Common myeloid progenitor, CD34-positive (primary cell): ENCODE measurements around the gene COP1.
"Not testable (repeated sequence)": the region's sequence is repeated elsewhere in the genome, so short reads cannot be mapped to it uniquely, and the experiment has no call there.

Experiments
- CTCF ChIA-PET: fragments of 350-600 bp; sonication (Branson Sonifier 250); formaldehyde crosslinking; loops from one replicate; lab custom pipeline; 2021; ENCODE audit warnings: antibody characterized with exemption; lab: Charles Lee
- POLR2A ChIA-PET: fragments of 350-600 bp; sonication (Branson Sonifier 250); formaldehyde crosslinking; loops from one replicate; lab custom pipeline; 2021; ENCODE audit warnings: antibody characterized with exemption; lab: Charles Lee
- DNase-seq, 3 donors: peaks; one replicate each; pipeline versions ENCODE4 v3.0.0 to v3.0.0-alpha.2; 2013
- H3K27ac ChIP-seq, 2 experiments: 1 replicate in 1 of 2; 2 replicates in 1 of 2; pipeline ENCODE4 v1.7.0; 2013; ENCODE audit warnings: inconsistent platforms in 2 of 2, low read length in 2 of 2, mild to moderate bottlenecking in 2 of 2, low read depth in 1 of 2, moderate library complexity in 1 of 2; ENCODE audit not compliant: severe bottlenecking in 2 of 2, insufficient read depth in 1 of 2, poor library complexity in 1 of 2
- H3K27me3 ChIP-seq, 5 experiments: replicated peaks in 2 of 5; 1 replicate in 3 of 5; 2 replicates in 2 of 5; pipeline versions ENCODE4 v1.6.1 to v1.7.0; 2013; ENCODE audit warnings: low read length in 4 of 5, mild to moderate bottlenecking in 2 of 5, moderate library complexity in 2 of 5, inconsistent platforms in 1 of 5; ENCODE audit not compliant: insufficient read depth in 5 of 5, control insufficient read depth in 4 of 5
- H3K36me3 ChIP-seq, 4 experiments: 1 replicate in 2 of 4; 2 replicates in 2 of 4; pipeline versions ENCODE4 v1.6.1 to v1.7.0; 2013; ENCODE audit warnings: low read length in 3 of 4, control low read depth in 1 of 4, mild to moderate bottlenecking in 1 of 4; ENCODE audit not compliant: control insufficient read depth in 4 of 4, insufficient read depth in 4 of 4
- H3K4me1 ChIP-seq, 4 experiments: 1 replicate in 3 of 4; 2 replicates in 1 of 4; pipeline versions ENCODE4 v1.6.1 to v1.7.1; 2013; ENCODE audit warnings: low read length in 3 of 4, mild to moderate bottlenecking in 3 of 4, control low read depth in 1 of 4, inconsistent platforms in 1 of 4, moderate library complexity in 1 of 4; ENCODE audit not compliant: control insufficient read depth in 4 of 4, insufficient read depth in 4 of 4; ENCODE audit errors: control extremely low read depth in 1 of 4
- H3K4me3 ChIP-seq, 7 experiments: 1 replicate in 4 of 7; 2 replicates in 3 of 7; pipeline versions ENCODE4 v1.5.1 to v1.7.0; 2013; ENCODE audit warnings: mild to moderate bottlenecking in 7 of 7, low read length in 6 of 7, moderate library complexity in 6 of 7, inconsistent platforms in 2 of 7, low read depth in 2 of 7, control low read depth in 1 of 7; ENCODE audit not compliant: insufficient read depth in 4 of 7, control insufficient read depth in 1 of 7; ENCODE audit errors: extremely low read depth in 1 of 7
- H3K9me3 ChIP-seq, 5 experiments: 1 replicate in 4 of 5; 2 replicates in 1 of 5; pipeline versions ENCODE4 v1.6.1 to v1.7.1; 2013; ENCODE audit warnings: low read length in 4 of 5, mild to moderate bottlenecking in 2 of 5, inconsistent platforms in 1 of 5, low read depth in 1 of 5, moderate library complexity in 1 of 5; ENCODE audit not compliant: control insufficient read depth in 4 of 5, insufficient read depth in 2 of 5; ENCODE audit errors: control extremely low read depth in 1 of 5
- WGBS: methylation state at CpG from one replicate; pipeline ENCODE4 v1.1.5; 2013; ENCODE audit not compliant: insufficient coverage; 5-methylcytosine and 5-hydroxymethylcytosine counted together

COP1 gene

DNA sequence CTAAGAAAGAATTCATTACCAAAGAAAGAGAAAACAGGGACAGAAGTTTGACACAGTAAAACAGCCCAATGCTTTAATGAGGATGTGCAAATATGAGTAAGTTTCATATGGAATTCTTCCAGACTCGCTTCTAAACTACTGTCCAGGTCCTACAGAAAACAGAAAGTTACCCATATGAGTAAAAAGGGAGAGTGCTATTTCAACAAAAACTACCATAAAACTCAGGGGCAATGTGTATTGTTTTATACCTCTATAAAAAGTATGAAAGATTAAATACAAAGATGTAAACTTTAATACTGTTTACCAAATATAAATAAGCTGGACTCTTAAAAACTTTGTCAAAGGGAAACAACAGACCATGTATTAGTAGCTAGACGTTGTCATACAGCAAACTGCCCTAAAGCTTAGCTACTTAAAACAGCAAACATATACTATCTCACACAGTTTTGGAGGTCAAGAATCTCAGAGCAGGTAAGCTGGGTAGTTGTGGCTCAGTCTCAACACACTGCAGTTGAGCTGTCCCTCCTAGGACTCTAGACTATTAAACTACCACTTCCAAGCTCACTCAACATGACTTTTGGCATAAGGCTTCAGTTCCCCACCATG is 174.9 kb downstream of the COP1 start:
- H3K36me3 ChIP-seq, result peaks cover 0 to 22% (median 12%) of the 10 kb centered on the region in 4 experiments

DNA sequence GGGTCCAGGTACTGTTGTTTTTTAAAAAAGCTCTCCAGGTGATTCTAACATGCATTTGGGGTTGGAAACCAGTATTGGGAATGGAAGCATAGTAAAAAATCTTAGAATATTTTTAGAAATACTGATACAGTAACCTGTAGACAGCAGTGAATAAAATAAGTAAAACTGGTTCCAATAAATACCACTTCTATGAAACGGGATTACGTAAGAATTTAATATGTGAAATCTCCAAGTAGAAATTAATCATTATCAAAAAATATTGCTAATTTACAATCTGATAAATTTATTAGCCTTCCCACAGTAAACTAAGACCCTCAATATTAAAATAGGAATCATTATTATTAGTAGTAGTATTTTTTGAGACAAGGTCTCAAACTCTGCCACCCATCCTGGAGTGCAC is 177.5 kb downstream of the COP1 start:
- no peaks in the 10 kb centered on the region for H3K4me1 ChIP-seq
- no peak overlapping the region for H3K4me3 ChIP-seq
- CTCF ChIA-PET, result no interaction called here
- H3K9me3 ChIP-seq, result no peaks in the 10 kb centered on the region
- no CpG with 5 or more reads among the region's 2 CpGs for WGBS
- POLR2A ChIA-PET, result no interaction called here
- no peak for DNase-seq
- H3K27me3 ChIP-seq, result no peaks in the 10 kb centered on the region
- H3K36me3 ChIP-seq, result peaks cover 0 to 20% (median 10%) of the 10 kb centered on the region in 4 experiments
- H3K27ac ChIP-seq, result no peak overlapping the region

More for the DNA sequence above, 174.9 kb downstream of the COP1 start:
- no peaks in the 10 kb centered on the region for H3K4me1 ChIP-seq
- no CpG with 5 or more reads among the region's 2 CpGs for WGBS
- no peak overlapping the region for H3K4me3 ChIP-seq
- no peaks in the 10 kb centered on the region for H3K9me3 ChIP-seq
- CTCF ChIA-PET, result no interaction called here
- no peak overlapping the region for H3K27ac ChIP-seq
- no peaks in the 10 kb centered on the region for H3K27me3 ChIP-seq
- POLR2A ChIA-PET, result no interaction called here
- DNase-seq, result no peak

DNA sequence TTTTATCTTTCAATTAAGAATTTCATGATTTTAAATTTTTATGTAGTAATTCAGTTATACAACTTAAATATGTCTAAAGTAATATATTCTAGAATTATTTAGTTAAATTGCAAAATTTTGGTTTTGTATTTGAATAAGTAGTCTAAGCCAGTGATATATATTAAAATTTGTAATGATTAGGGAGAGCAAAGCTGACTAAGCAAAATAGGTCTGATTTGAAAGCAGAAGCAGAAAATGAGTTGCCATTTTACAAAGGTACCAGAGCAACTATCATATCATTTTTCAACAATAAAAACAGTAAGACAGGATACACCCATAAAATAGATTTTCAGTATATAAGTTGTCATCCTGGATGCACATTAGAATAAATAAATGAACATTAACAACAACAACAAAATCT is 177.9 kb downstream of the COP1 start:
- DNase-seq, result no peak
- no peak overlapping the region for H3K27ac ChIP-seq
- ChIA-PET CTCF (interaction anchor here (1.2 kb wide), 1 partner anchor 12 kb away, joined by 5 read pairs; no protein-coding TSS in a partner anchor), POLR2A (no interaction called here)
- no peaks in the 10 kb centered on the region for H3K4me1 ChIP-seq
- H3K27me3 ChIP-seq, result no peaks in the 10 kb centered on the region
- H3K4me3 ChIP-seq, result no peak overlapping the region
- peaks cover 0 to 16% (median 10%) of the 10 kb centered on the region in 4 experiments for H3K36me3 ChIP-seq
- no peaks in the 10 kb centered on the region for H3K9me3 ChIP-seq

DNA sequence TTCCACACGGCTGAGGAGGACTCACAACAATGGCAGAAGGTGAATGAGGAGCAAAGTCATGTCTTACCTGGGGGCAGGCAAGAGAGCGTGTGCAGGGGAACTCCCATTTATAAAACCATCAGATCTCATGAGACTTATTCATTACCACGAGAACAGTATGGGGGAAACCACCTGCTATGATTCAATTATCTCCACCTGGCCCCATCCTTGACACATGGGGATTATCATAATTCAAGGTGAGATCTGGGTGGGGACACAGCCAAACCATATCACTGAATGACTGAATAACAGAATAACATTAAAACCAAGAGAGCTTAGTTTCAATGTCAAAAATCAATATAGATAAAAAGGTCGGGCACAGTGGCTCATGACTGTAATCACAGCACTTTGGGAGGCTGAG is 179.2 kb downstream of the COP1 start:
- H3K4me3 ChIP-seq, DNase-seq, H3K27me3 ChIP-seq, H3K4me1 ChIP-seq, H3K27ac ChIP-seq, H3K9me3 ChIP-seq, POLR2A ChIA-PET: not testable (repeated sequence)
- peaks cover under 1 to 13% (median 10%) of the 10 kb centered on the region in 4 experiments for H3K36me3 ChIP-seq
- CTCF ChIA-PET, result interaction anchor here (0.9 to 1.2 kb wide), 2 partner anchors 11 to 654 kb away, joined by 3 to 5 read pairs; no protein-coding TSS in a partner anchor
- WGBS, result 96% methylated on average over 4 of the region's 4 CpGs

DNA sequence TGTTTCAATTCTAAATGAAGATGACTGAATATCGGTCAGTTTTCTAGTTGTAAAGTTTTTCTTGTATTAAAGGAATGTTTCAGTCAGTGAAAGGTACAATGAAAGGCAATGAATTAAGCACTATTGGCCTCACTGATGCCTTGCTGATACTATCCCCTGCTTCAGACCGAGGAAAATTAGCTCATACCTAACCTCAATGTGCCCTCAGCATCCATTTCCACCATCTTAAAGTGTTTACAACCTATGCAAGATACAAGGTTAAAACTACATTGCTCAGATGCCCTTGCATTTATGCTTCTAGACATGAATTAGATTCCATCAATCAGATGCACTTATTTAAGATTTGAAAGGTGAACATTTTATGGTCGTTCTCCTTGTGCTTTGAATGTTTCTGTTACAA is 184.5 kb downstream of the COP1 start:
- H3K4me1 ChIP-seq, result no peaks in the 10 kb centered on the region
- WGBS, result 94% methylated on average over 3 of the region's 3 CpGs
- H3K4me3 ChIP-seq, result no peak overlapping the region
- no peak overlapping the region for H3K27ac ChIP-seq
- no peaks in the 10 kb centered on the region for H3K27me3 ChIP-seq
- peaks cover 8 to 18% (median 11%) of the 10 kb centered on the region in 4 experiments for H3K36me3 ChIP-seq
- ChIA-PET CTCF (interaction anchor here (0.5 to 0.8 kb wide), 2 partner anchors 8 to 308 kb away, joined by 3 read pairs; no protein-coding TSS in a partner anchor), POLR2A (no interaction called here)
- no peak for DNase-seq
- H3K9me3 ChIP-seq, result no peaks in the 10 kb centered on the region

DNA sequence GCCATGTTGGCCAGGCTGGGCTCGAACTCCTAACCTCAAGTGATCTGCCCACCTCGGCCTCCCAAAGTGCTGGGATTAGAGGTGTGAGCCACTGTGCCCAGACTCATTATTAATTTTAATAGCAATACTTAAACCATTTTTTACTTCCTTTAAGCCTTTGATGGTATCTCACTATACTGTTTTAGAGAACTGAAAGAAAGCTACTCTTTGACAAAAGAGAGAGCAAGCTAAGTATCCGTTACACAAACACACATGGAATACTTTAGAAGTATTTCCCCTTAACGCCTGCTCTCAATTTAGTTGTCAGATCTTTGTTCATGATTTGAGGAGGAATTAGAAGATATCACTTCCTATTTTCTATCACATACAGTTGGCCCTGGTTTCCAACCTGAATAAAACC is 189.4 kb downstream of the COP1 start:
- peaks cover 0 to under 1% (median 0%) of the 10 kb centered on the region in 5 experiments for H3K9me3 ChIP-seq
- WGBS, result no CpG with 5 or more reads among the region's 4 CpGs
- no peaks in the 10 kb centered on the region for H3K4me1 ChIP-seq
- CTCF ChIA-PET, result interaction anchor here (1.1 kb wide), 1 partner anchor 11 kb away, joined by 5 read pairs; no protein-coding TSS in a partner anchor
- H3K36me3 ChIP-seq, result peaks cover 10 to 20% (median 15%) of the 10 kb centered on the region in 4 experiments
- H3K4me3 ChIP-seq, result no peak overlapping the region
- H3K27ac ChIP-seq, result no peak overlapping the region
- DNase-seq, result no peak
- no peaks in the 10 kb centered on the region for H3K27me3 ChIP-seq
- POLR2A ChIA-PET, result no interaction called here

DNA sequence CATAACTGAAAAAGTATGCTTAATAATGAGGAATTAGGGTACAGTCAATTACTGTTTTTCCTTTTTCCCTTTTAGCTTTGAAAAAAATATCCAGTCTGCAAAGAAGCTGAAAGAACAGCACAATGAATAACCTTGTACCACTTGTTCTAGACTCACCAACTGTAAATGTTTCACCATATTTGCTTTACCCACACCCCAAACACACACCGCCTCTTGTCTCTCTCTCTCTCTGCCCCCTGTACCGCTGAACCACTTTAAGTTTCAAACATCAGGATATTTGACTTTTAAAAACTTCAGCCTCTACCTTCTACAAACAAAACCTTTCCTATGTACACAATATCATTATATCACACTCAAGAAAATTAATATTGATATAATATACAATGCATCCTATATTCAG is 197.1 kb downstream of the COP1 start:
- 100% methylated on average over 1 of the region's 2 CpGs for WGBS
- H3K27ac ChIP-seq, result no peak overlapping the region
- POLR2A ChIA-PET, result no interaction called here
- no peak for DNase-seq
- peaks cover 6 to 33% (median 13%) of the 10 kb centered on the region in 4 experiments for H3K36me3 ChIP-seq
- H3K27me3 ChIP-seq, result no peaks in the 10 kb centered on the region
- CTCF ChIA-PET, result no interaction called here
- H3K9me3 ChIP-seq, result peaks cover 0 to 10% (median 4%) of the 10 kb centered on the region in 5 experiments
- H3K4me1 ChIP-seq, result no peaks in the 10 kb centered on the region
- no peak overlapping the region for H3K4me3 ChIP-seq
